ENCODE measurements around the gene AKAP9. TPM values are rescaled to one million over a fixed set of nuclear protein-coding genes. Genes with fewer than 3 reads are reported as not detected.

Gene AKAP9
- total and polyA plus RNA-seq, 2 donors (not counting 3 experiments of a cell fraction or from before 2014, with no cell fraction given): 9.5 to 51.6 TPM

- FAIRE-seq: no peak
These were observed 25.1 kb upstream of the AKAP9 start for GRCh38 chr7:91915401-91916050.

More at GRCh38 chr7:91915401-91916050, 25.1 kb upstream of the AKAP9 start:
- no peaks in the 10 kb centered on the region for H3K9me3 ChIP-seq (replicated peaks; ENCODE audit: control insufficient read depth, insufficient read depth, low read length)
- H3K4me1 ChIP-seq (ENCODE audit: control insufficient read depth, extremely low read depth, insufficient read depth, low read length): no peaks in the 10 kb centered on the region
- peaks cover 2 to 3% of the 10 kb centered on the region in 2 experiments for H3K27me3 ChIP-seq (ENCODE audit: control insufficient read depth in 2 of 2, insufficient read depth in 2 of 2, low read length in 2 of 2)
- no peak overlapping the region for H3K27ac ChIP-seq (ENCODE audit: insufficient read depth, low read depth, low read length)
- no peak overlapping the region for H2AFZ ChIP-seq (ENCODE audit: low read depth, low read length)
- H3K9ac ChIP-seq (replicated peaks; ENCODE audit: extremely low read depth, insufficient read depth, low read length): no peak overlapping the region
- no TSS peak for BruUV-seq (replicated peaks)
- no peaks in the 10 kb centered on the region for H3K9me1 ChIP-seq (replicated peaks; ENCODE audit: control insufficient read depth, extremely low read depth, insufficient read depth, low read length)
- ChIA-PET CTCF (no interaction called here), POLR2A (no interaction called here)
- intact Hi-C loops (cut with micrococcal nuclease): no loop called here
- H3K36me3 ChIP-seq (ENCODE audit: control insufficient read depth in 2 of 2, extremely low read depth in 1 of 2, insufficient read depth in 2 of 2, low read length in 2 of 2): no peaks in the 10 kb centered on the region
- H3K79me2 ChIP-seq (ENCODE audit: control insufficient read depth, insufficient read depth, low read length): no peaks in the 10 kb centered on the region
- H3K4me3 ChIP-seq (replicated peaks in 1 of 3; ENCODE audit: insufficient read depth in 1 of 3, low read depth in 1 of 3, low read length in 3 of 3): no peak overlapping the region
- no peaks in the 10 kb centered on the region for H4K20me1 ChIP-seq (replicated peaks; ENCODE audit: control insufficient read depth, extremely low read depth, insufficient read depth, low read length)
- dilution Hi-C loops (cut with MboI; ENCODE audit: extremely low pct_ligation_motif_present, low sequenced_read_pairs): no loop called here
- H3K4me2 ChIP-seq (ENCODE audit: insufficient read depth, low read length): no peak overlapping the region
- DNase-seq (ENCODE audit: low read depth, low spot score): no peak
- TF ChIP-seq GATA2 (IDR thresholded peaks at IDR 0.05; ENCODE audit: insufficient read depth, insufficient read length, low read depth, low read length) (no peak), POLR2AphosphoS5 (IDR thresholded peaks at IDR 0.05; ENCODE audit: insufficient read depth, low read depth, low read length) (no peak), EZH2 (IDR thresholded peaks at IDR 0.05; ENCODE audit: borderline replicate concordance, low read depth, low read length, severe bottlenecking) (no peak), POLR2A (IDR thresholded peaks at IDR 0.05; ENCODE audit: low read depth, low read length) (no peak), FOS (IDR thresholded peaks at IDR 0.05; ENCODE audit: borderline replicate concordance, insufficient read depth, low read length) (no peak), MAX (IDR thresholded peaks at IDR 0.05; ENCODE audit: insufficient read depth, insufficient read length) (no peak), JUN (IDR thresholded peaks at IDR 0.05; ENCODE audit: borderline replicate concordance, insufficient read depth, insufficient read length, low read depth) (no peak), MYC (IDR thresholded peaks at IDR 0.05; ENCODE audit: low read depth, low read length) (no peak), CTCF (IDR thresholded peaks at IDR 0.05; ENCODE audit: extremely low read depth in 1 of 2, insufficient read depth in 1 of 2, low read depth in 1 of 2, low read length in 2 of 2) (no peak)

All from endothelial cell of umbilical vein (primary cell).